ENCODE results near the gene SPTBN1.
A peak's percentile ranks its signal among the peaks of the same experiment; 100 is the strongest.
"Not testable (repeated sequence)": the region's sequence is repeated elsewhere in the genome, so short reads cannot be mapped to it uniquely, and the experiment has no call there.

The SPTBN1 gene

GRCh38 chr2:54473851-54474250 is 17.7 kb downstream of the SPTBN1 start:
- DNase-seq, result no peak

GRCh38 chr2:54475285-54475684 is 19.2 kb downstream of the SPTBN1 start:
- DNase-seq, result no peak

GRCh38 chr2:54475919-54476318 is 19.8 kb downstream of the SPTBN1 start:
- DNase-seq, result no peak

GRCh38 chr2:54476852-54477251 is 20.7 kb downstream of the SPTBN1 start:
- DNase-seq, result no peak

GRCh38 chr2:54477896-54478295 is 21.8 kb downstream of the SPTBN1 start:
- no peak for DNase-seq

- no peak for DNase-seq
These were observed 22.8 kb downstream of the SPTBN1 start for GRCh38 chr2:54478899-54479298.

- no peak for DNase-seq
These were observed 23.3 kb downstream of the SPTBN1 start for GRCh38 chr2:54479424-54479823.

GRCh38 chr2:54480025-54480424 is 23.9 kb downstream of the SPTBN1 start:
- DNase-seq, result no peak

GRCh38 chr2:54481686-54482085 is 25.6 kb downstream of the SPTBN1 start:
- DNase-seq, result no peak

- no peak for DNase-seq
These were observed 26.6 kb downstream of the SPTBN1 start for GRCh38 chr2:54482715-54483114.

- DNase-seq, result no peak
These were observed 27.3 kb downstream of the SPTBN1 start for GRCh38 chr2:54483426-54483825.

- DNase-seq, result not testable (repeated sequence)
These were observed 29.6 kb downstream of the SPTBN1 start for GRCh38 chr2:54485756-54486155.

GRCh38 chr2:54486766-54487165 is 30.6 kb downstream of the SPTBN1 start:
- no peak for DNase-seq

GRCh38 chr2:54490863-54491262 is 34.7 kb downstream of the SPTBN1 start:
- DNase-seq, result no peak

- DNase-seq, result no peak
These were observed 36.2 kb downstream of the SPTBN1 start for GRCh38 chr2:54492335-54492734.

GRCh38 chr2:54494087-54494486 is 38.0 kb downstream of the SPTBN1 start:
- DNase-seq, result no peak

GRCh38 chr2:54496920-54497319 is 40.8 kb downstream of the SPTBN1 start:
- no peak for DNase-seq

- peak; percentile 33 to 51 for DNase-seq
These were observed 41.9 kb downstream of the SPTBN1 start for GRCh38 chr2:54497763-54498680.

GRCh38 chr2:54499661-54500060 is 43.5 kb downstream of the SPTBN1 start:
- DNase-seq, result no peak

GRCh38 chr2:54500404-54501205 is 44.5 kb downstream of the SPTBN1 start:
- DNase-seq, result no peak

- no peak for DNase-seq
These were observed 46.6 kb downstream of the SPTBN1 start for GRCh38 chr2:54502731-54503130.

GRCh38 chr2:54503192-54503591 is 47.1 kb downstream of the SPTBN1 start:
- DNase-seq, result peak; percentile 21 to 35

- no peak for DNase-seq
These were observed 47.7 kb downstream of the SPTBN1 start for GRCh38 chr2:54503828-54504227.

GRCh38 chr2:54504866-54505265 is 48.7 kb downstream of the SPTBN1 start:
- DNase-seq, result no peak
